NCI-H748 (cell line): ENCODE measurements around the gene DENND1A.

Experiments
- DNase-seq: peaks from one replicate; lab custom pipeline; 2025; ENCODE audit not compliant: unreplicated experiment; lab: John Stamatoyannopoulos, UW

The DENND1A gene

GRCh38 chr9:123548741-123549545 is 381.0 kb downstream of the DENND1A start:
- DNase-seq, result no peak

DNA sequence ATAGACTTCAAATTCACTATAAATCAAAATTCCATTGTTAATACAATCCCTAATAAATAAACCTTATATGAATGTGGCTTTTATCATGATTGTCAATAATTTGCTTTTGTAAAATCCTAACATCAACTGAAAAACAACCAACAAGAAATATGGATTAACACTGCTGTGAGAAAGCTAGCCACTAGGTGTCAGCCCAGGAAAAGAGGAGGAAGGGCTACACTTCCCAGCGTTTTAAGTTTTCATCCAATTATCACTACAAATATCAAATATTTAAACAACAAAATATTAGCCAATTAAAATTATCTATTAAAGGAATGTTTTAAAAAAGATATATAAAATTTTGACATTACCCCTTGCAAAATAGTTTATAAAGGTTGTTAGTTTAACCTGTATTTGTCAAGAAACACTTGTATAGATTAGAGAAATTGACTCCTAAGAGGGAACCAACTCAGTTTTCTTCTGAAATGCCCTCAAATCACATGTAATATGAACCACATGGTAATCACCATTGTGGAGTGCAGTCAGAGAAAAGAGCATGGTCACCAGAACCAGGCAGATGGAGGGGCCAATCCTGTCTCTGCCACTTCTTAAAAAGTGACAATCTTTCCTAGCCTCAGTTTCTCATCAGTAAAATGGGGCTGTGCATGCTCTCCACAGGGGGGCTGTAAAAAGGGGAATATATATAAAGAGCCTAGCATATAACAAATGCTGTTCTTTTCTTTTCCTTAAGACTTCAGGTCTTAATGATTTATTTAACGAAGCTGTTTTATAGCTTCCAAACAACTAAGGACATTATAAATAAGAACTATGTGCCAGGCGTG is 385.7 kb downstream of the DENND1A start:
- peak; percentile 43 for DNase-seq

GRCh38 chr9:123543492-123543891 is 386.4 kb downstream of the DENND1A start:
- DNase-seq, result no peak

GRCh38 chr9:123542435-123543225 is 387.3 kb downstream of the DENND1A start:
- DNase-seq, result no peak

GRCh38 chr9:123541411-123541810 is 388.5 kb downstream of the DENND1A start:
- DNase-seq, result no peak

DNA sequence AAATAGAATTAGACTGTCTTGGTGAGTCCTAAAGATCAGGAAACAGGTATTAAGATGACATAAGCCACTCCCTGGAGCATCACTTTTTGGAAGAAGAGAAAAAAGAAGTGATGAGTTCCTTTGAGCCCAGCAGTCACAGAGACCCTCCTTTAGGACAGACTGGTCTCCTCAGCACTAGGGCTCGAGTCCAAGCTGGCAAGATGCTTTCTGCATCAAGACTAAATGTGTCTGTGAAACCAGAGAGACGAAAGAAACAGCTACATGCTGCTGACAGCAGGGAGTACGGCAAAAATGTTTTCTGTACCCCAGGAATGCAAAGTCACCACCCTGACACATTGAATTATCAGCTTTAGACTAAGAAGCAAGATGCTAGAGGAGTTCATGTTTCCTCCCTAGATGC is 389.5 kb downstream of the DENND1A start:
- no peak for DNase-seq

- DNase-seq, result no peak
Measured at GRCh38 chr9:123537809-123538208, 392.1 kb downstream of the DENND1A start.

- DNase-seq, result no peak
Measured at GRCh38 chr9:123536455-123536868, 393.5 kb downstream of the DENND1A start.

- DNase-seq, result no peak
Measured at GRCh38 chr9:123534336-123534735, 395.6 kb downstream of the DENND1A start.

DNA sequence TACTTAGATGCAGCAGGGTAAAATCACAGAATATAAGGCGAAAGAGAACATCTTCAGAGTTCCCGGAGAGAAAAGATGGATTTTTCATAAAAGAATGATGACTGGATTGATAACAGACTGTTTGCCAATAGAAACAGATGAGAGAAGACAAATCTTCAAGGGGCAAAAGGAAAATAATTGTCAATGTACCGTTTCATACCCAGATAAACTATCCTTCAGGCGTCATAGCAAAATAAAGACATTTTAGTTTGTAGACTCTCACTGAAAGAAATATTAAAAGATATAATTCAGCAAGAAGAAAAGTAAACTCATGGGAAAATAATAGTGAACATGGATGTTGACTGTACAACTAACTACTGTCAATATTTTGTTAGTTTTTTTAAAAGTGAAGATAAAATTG is 399.7 kb downstream of the DENND1A start:
- DNase-seq, result no peak

DNA sequence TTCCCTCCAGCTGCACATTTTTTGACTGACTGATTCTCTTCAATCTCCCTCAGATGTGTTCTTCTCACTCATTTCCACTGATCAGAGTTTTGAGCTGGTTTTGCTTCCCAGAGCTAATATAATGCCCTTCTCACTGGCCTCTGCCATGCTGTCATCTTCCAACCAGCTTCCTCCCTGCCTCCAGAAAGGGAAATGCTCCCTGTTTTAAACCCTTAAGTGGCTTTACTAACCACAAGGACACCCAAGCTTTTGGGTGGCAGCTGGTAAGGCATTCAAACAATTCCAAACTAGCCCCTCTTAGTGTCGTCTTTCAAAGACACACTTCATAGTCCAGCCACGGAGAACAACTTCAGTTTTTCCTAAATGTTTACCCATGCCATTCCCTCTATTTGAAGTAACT is 401.4 kb downstream of the DENND1A start:
- no peak for DNase-seq

- no peak for DNase-seq
Measured at GRCh38 chr9:123527981-123528380, 401.9 kb downstream of the DENND1A start.

DNA sequence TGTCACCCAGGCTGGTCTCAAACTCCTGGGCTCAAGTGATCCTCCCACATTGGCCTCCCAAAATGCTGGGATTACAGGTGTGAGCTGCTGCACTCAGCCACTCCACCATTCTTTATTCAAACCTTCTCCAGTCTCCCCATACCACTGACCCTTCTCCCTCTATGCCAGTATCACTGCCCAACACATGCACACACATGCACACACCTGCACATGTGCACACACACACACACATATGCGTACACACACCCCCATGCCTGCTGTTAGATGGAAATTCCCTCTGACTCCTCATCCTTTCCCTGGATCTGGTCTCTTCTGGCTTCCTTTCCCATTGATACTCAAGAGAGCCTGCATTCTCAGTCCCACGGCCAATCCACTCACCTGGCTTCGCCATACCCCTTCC is 404.0 kb downstream of the DENND1A start:
- DNase-seq, result no peak

DNA sequence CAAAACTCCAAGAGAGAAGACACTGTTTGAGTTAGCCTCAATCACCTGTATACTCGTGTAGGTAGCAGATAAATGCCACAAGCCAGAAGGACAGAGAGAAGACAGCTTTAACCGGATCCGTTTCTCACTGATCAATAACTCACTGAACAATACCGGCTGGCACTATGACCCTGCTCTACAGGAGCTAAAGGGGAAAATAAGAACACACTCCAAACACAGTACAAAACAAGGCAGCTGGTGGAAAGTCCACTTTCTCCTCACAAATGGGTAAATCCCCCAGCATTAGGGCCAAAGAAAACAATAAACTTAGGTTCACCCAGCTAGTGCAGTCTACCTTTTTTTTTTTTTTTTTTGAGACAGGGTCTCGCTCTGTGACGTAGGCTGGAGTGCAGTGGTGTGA is 404.5 kb downstream of the DENND1A start:
- DNase-seq, result no peak

DNA sequence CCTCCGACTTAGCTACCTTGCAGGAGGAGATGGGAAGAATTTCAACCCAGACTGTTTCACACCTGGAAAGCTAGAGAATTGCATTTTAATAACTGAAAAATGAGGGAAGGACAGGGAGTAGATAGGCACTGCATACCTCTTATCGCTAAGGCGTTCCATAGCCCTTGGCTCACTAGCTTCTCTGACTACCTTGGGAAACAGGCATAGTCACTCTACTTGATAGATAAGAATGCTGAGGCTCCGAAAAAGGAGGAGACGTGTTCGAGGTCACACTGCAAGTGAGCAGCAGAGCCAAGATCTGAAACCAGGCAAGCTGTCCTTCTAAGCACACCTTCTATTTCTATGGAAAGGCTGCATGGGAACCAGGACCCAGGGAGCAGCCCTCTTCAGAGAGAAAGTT is 405.1 kb downstream of the DENND1A start:
- DNase-seq, result no peak

- no peak for DNase-seq
Measured at GRCh38 chr9:123523845-123524244, 406.1 kb downstream of the DENND1A start.

DNA sequence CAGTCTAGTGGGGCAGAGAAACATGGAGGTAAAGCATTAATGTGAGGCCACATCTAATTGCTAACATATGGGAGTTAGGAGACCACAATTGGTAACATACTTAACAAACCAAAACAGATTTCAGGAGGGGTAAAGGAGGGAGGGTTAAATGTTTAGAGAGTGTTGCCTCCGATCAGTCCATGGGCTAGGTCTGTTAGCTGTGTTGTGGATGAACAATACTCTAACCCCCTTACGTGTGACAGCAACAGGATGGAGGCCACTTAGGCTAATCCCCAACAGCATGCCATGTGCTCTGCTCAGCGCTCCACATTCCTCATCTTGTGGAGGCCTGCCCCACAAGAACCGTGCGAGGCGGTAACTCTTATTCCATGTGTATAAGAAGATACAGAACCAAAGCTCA is 406.9 kb downstream of the DENND1A start:
- no peak for DNase-seq

GRCh38 chr9:123522251-123522650 is 407.7 kb downstream of the DENND1A start:
- DNase-seq, result no peak

- no peak for DNase-seq
Measured at GRCh38 chr9:123518338-123518737, 411.6 kb downstream of the DENND1A start.

- no peak for DNase-seq
Measured at GRCh38 chr9:123517512-123517911, 412.4 kb downstream of the DENND1A start.

GRCh38 chr9:123514766-123515165 is 415.2 kb downstream of the DENND1A start:
- DNase-seq, result no peak
